GM12873 (cell line): ENCODE results near the gene TRAF2.

Experiments used
- TF ChIP-seq, protein P1 (sequence below): IDR thresholded peaks from 2 replicates; pipeline ENCODE4 v1.5.1; 2012; ENCODE audit warnings: low read depth, mild to moderate bottlenecking, moderate library complexity, low read length, control low read depth; ENCODE audit not compliant: insufficient read depth; ENCODE audit errors: missing control alignments

Gene TRAF2

DNA sequence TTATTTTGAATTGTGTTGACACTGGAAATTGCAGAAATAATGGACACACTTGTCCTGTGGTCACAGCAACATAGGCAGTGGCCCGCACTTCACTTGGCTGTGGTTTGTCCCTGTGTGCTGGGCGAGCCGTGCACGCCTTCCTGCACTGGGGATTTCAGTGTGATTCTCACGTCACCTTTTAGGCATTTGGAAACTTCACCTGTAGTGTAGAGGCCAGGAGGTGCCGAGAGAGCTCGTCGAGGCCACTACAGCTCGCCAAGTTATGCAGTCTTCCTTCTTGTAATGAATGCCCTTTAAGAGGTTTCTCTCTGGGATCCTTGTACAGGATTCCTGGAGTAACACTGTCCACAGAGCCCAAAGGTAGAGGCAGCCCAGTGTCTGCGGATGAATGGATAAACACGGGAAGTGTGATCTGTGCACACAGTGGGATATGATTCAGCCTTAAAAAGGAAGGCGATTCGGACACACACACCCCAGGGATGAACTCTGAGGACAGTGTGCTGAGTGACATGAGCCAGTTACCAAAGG, 14.7 kb downstream of the TRAF2 start:
- TF ChIP-seq, protein P1, sequence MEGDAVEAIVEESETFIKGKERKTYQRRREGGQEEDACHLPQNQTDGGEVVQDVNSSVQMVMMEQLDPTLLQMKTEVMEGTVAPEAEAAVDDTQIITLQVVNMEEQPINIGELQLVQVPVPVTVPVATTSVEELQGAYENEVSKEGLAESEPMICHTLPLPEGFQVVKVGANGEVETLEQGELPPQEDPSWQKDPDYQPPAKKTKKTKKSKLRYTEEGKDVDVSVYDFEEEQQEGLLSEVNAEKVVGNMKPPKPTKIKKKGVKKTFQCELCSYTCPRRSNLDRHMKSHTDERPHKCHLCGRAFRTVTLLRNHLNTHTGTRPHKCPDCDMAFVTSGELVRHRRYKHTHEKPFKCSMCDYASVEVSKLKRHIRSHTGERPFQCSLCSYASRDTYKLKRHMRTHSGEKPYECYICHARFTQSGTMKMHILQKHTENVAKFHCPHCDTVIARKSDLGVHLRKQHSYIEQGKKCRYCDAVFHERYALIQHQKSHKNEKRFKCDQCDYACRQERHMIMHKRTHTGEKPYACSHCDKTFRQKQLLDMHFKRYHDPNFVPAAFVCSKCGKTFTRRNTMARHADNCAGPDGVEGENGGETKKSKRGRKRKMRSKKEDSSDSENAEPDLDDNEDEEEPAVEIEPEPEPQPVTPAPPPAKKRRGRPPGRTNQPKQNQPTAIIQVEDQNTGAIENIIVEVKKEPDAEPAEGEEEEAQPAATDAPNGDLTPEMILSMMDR, result no peak

DNA sequence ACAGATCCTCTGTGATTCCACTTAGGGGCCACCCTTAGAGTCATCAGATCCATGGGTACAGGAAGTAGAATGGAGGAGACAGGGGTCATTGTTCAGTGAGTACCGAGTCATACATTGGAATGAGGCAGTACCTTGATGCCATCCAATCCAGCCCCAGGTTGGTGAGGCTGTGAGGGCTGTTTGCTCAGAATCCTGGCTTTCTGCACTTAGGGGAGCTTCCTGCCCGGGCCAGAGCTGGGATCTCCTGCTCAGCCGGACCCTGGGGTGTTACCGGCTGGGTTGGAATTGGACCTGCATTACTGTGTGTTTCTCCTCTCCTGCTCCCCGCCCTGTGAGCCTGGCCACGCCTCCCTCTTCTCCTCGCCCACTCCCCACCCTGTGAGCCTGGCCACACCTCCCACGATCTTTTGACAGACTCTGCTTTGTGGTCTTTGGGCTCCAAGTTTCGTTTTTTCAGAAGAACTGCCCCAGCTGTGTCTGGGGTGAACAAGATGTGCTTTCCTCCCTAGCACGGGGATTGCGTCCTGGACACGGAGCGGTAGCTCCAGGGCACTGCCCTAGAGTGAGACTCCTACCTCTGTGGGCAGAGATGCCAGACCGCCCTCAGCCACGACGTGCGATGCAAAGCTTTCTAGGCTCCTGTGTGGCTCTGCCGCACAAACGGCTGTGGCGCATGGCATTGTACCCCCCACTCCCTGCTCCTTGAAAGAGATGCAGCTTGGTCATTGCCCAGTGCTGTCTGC, 15.4 kb downstream of the TRAF2 start:
- TF ChIP-seq, protein P1, result no peak

DNA sequence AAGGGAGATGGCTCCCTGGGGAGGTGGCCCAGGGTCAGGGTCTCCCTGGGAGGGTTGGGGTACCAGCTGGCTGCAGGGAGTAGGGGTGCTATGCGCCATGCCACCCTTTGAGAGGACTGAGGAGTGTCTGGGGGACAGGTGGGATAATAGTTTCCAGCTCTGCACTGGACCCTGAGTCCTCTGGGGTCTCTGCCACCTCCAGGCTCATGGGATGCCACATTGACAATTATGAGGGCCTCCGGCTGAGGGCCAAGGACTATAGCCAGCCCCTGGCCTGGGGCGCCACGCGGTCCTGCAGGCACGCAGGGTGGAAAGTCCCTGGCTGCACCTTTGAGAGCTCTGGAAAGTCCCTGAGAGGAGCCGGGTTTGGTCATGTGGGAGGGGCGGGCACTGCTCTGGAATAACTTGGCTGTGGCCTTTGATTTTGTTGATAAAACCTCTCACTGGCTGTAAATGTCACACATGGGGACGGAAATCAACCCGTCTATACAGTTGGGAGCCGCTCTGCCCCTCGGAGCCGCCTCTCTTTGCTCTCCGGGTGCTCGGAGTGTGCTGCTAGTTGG, 16.0 kb downstream of the TRAF2 start:
- TF ChIP-seq, protein P1, result no peak

DNA sequence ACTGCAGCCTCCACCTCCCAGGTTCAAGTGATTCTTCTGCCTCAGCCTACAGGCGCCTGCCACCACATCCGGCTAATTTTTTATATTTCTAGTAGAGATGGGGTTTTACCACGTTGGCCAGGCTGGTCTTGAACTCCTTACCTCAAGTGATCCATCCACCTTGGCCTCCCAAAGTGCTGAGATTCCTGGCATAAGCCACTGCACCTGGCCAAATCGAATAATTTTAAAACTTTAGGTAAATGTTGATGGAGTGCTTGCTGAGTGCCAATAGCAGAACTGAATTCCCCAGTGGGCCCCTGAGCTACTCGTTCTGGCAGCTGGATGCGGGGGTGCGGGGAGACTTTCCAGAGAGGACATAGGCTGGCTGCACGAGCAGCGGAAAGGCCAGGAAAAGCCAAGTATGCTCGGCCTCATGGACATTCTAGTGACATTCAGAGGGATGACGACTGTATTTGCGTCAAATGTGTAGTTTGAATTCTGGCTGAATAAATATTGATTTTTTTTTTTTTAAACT, 16.8 kb downstream of the TRAF2 start:
- TF ChIP-seq, protein P1, result no peak

DNA sequence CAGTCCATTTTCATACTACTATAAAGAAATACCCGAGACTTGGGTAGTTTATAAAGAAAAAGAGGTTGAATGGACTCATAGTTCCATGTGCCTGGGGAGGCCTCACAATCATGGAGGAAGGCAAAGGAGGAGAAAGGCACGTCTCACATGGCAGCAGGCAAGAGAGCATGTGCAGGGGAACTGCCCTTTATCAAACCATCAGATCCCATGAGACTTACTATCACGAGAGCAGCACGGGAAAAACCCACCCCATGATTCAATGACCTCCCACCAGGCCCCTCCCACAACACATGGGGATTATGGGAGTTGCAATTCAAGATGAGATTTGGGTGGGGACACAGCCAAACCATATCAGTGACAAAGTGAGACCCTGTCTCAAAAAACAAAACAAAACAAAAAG, 19.9 kb downstream of the TRAF2 start:
- TF ChIP-seq, protein P1, result no peak

DNA sequence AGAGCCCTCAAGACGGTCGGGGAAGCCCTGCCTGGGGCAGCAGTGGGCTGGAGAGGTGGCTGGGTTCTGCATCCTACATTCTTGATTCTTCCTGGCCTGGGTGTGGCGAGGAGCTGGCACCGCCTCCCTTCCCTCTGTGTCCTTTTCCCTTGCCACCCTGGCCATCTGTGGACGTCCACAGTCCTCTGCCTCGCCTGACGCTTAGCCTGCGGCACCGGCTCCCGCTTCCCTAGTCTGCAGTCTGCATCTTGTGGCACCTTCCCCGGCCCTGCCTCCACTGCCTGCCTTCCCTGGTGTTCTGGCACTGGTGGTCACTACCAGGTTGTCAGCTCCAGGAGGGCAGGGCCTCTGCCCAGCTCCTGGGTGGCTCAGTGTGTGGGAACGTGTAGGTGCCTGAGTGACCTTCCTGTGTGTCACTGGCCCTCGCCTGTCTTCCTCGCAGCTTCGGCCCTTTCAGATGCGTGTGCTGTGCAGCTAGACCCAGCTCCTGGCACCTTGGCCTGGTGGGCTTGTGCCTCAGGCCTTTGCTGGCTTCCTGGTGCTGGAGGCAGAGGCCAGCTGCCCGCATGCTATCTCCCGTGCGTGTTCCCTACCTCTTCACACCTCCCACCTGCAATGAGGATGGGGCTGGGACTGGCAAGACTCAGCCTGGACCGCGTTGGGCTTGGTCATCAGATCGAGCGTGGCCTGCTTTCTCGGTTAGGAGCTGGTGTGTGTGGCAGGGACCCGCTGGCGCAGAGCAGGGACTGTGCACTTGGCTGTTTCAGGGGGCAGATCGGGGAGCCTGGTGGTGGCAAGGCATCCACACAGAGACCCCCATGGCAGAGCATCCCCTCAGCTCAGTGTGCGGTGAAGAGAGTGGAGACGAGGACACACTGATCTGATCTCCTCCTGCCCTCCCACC, 20.9 kb downstream of the TRAF2 start:
- TF ChIP-seq, protein P1, result no peak
